EL (cell line): Measurements from ENCODE around the gene CD276.

ENCODE experiments used
- DNase-seq: peaks from one replicate; pipeline ENCODE4 v3.0.0-alpha.2; 2016

Gene CD276

GRCh38 chr15:73683777-73684580, at the start of gene CD276:
TSS of gene CD276 (plus strand) at chr15:73684383. CDS start at chr15:73699640, 15,257 bp downstream.
- DNase-seq, result peak; percentile 76

GRCh38 chr15:73637527-73637926, 46.7 kb upstream of the CD276 start:
- DNase-seq, result no peak

DNA sequence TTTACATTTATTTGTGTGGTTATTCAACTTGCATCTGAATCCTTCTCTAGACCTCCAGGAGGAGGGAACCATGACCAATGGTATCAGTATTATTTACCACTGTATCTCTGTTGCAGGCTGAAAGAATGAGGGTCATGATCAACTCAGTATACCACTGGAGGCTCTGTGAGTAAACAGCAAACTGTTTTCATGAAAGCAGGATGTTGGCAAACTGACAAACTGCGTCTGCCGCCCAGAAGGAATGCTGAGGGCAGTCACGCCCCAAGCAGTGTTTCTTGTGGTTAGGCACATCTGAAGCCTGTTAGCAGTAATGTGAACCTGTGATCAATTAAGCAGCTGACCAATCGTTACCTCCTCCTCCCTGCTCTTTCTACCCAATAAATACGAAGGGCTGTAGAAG, 44.7 kb upstream of the CD276 start:
- DNase-seq, result peak; percentile 38

DNA sequence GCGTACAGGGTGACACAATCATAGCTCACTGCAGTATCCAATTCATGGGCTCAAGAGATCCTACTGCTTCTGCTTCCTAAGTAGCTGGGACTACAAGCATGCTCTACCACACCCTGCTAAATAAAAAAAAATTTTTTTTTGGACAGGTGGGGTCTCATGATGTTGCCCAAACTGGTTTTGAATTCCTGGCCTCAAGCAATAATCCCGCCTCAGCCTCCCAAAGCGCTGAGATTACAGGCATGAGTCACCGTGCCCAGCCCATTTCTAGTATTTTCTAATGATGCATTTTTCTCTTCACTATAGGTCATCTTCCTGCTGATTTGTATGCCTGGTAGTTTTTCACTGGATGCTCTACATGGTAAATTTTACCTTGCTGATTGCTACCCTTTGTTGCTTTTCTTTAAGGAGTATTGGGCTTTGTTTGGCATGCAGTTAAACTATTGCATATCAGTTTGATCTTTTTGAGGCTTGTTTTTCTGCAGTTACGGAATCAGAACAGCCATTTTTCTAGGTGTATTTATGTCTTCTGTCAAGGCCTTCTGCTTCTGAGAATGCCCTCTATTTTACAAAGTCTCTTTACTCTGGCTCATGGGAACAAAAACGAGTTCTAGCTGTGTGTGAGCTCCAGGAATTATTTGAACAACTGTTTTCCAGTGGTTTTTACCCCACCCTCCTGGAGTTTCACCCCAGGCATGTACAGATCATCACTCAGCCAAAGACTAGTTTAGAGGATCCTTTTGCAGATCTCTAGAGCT, 36.7 kb upstream of the CD276 start:
- DNase-seq, result no peak

DNA sequence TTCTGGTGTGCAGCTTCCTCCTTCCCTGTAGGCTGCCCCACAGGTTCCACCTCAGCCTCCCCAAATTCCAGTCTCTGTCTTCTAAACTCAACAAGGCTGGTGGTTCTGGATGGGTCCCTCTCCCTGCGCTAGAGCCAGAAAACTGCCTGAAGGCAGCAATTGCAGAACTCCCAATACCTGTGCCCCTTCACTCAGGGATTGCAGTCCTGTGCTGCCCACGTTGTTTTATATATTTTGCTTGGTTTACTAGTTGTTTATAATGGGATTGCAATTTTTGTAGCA, 36.2 kb upstream of the CD276 start:
- no peak for DNase-seq

GRCh38 chr15:73650416-73651126, 33.6 kb upstream of the CD276 start:
- DNase-seq, result peak; percentile 45

GRCh38 chr15:73654659-73655058, 29.5 kb upstream of the CD276 start:
- no peak for DNase-seq

GRCh38 chr15:73655724-73656123, 28.5 kb upstream of the CD276 start:
- no peak for DNase-seq

DNA sequence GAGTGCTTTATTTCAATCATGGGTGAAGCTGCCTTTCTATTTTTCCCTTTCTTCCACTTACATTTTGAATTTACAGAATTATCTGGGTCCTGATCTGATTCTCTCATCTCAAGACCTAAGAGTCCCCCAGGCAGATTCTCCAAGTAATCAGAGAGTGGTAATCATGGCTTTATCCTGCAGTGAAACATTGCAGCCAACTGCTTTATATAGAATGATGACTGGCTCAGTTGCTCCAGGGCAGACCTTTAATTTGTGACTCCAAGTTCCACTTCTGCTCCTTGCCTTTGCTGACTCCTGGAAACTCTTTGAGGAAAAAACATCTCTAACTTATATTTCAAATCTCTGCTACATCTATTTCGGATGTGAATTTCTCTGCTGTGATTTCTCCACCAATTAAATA, 25.5 kb upstream of the CD276 start:
- DNase-seq, result no peak

DNA sequence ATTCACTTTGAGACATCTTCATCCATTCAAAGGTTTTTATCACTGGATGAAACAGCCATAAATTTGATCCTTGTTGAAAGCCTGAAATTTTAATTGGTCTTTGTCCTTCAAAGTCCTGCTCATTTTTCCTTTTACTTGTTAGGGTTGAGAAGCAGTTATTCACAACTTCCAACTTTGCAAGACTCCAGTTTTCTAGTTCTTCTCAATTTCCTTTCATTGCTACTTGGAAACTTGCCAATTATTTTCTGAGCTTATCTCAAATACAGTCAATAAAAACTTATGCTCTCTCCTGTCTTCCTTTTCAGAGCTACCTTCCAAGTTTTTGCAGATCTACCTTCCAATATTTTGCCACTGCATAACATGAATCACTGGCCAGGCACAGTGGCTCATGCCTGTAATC, 23.7 kb upstream of the CD276 start:
- no peak for DNase-seq

- DNase-seq, result no peak
Measured at GRCh38 chr15:73674587-73674986, 9.6 kb upstream of the CD276 start.

DNA sequence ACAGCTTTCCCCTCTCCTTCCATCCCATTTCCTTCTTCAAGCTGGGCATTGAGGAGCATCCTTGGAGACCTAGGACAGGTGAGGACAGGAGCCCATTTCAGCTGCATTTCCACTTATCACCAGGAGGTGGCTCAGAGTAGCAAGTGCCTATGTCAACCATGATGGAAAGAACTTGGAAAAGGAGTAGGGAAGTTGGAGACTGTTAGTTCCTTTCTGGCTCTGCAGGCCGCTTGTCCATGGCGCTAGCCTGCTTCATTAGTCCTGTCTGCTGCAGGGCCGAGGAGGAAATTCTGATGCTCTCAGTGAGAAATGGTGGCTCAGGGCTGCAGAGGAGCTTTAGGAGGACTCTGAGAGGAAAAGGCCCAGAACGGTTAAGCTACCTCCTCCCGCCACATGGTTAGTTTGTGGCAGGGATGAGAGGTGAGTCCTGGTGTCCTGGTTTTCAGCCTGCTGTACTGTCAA, 7.0 kb upstream of the CD276 start:
- DNase-seq, result peak; percentile 60

- DNase-seq, result no peak
Measured at GRCh38 chr15:73677733-73678132, 6.5 kb upstream of the CD276 start.

DNA sequence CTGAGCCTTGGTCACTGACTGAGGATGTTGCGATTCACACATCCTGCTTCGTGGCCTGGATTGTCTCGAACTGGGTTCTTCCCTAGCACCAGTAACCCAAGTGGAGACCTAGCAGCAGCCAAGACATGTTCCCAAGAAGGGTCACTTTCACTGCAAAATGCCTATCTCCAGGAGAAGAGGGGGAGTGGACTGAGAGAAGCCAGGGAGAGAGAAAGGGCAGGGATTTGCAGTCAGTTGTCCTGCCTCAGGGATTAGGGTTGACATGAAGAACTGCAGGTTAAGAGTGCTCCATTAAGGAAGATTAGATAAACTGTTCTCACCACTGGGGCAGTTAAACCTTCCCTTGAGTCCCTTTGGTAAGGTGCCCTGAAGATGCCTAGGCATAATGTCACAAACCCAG, 5.7 kb upstream of the CD276 start:
- DNase-seq, result no peak

- DNase-seq, result no peak
Measured at GRCh38 chr15:73679180-73679579, 5.0 kb upstream of the CD276 start.

DNA sequence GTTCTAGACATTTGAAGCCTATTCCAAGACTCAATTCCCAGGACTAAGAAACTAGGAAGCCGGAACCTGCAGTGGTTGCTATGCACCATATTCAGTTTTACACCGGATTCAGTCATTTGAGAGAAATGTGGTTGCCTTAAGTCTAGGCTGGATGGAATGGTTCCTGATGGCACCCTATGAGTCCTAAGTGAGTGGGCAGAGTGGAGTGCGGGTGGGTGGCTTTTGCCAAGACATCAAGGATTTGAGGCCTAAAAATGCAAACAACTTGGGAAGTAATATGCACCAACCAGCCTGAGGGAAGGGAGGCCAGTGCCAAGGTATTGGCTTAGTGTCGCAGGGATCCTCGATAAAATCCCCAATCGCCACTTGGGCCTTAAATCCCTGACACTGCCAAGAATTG, 4.2 kb upstream of the CD276 start:
- DNase-seq, result no peak

- DNase-seq, result no peak
Measured at GRCh38 chr15:73680549-73680948, 3.6 kb upstream of the CD276 start.

DNA sequence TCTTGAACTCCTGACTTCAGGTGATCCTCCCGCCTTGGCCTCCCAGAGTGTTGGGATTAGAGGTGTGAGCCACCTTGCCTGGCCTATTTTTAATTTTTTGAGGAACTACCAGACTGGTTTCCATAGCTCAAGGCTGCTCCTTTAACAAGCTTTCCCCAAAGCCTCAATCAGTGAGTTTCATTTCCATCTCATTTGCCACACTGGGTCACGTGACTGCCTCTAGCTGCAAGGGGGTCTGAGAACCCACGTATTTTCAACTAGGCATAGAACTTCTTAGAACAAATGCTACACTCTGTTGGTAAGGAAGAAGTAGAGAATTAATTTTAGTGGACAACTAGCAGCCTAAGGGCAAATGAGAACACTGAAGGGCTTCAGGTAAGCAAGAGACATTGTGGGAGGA, 3.1 kb upstream of the CD276 start:
- no peak for DNase-seq

DNA sequence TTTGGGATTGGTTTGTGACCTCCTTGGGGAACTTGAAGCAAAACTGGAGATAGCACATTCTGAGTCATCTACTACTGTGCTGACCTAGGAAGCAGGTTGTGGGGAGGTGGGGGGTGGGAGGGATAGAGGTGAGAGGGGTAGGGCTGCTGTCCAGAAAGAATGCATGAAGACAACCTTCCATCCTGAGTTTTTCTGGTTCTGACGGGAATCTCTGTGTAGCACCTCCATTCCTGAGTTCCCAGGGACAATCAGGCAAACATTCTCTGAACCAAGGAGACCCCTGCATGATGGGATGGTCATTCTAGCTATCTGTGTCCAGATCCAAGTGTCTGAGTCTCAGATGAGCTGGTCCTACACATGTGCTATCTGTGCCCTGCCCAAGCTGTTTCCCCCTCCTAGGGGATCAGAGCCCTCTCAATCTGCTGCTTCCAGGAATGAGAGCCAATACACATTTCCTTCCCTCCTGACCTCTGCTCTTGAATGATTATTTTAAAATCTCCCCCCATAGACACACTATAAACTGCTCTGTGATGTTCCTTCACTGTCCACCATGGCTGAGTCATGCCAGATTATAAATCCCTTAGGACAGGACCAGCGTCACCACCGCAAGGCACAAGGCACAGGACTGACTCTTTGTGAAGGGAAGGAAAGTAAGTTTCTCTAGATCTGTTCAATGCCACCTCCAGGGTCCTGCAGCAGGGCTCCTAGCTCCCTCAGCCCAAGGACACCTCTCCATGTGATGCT, 2.2 kb upstream of the CD276 start:
- no peak for DNase-seq

GRCh38 chr15:73682600-73683090, 1.5 kb upstream of the CD276 start:
- no peak for DNase-seq

GRCh38 chr15:73683257-73683776, 866 bp upstream of the CD276 start:
- DNase-seq, result no peak

GRCh38 chr15:73684581-73685455, 635 bp downstream of the CD276 start:
- DNase-seq, result peak; percentile 53
